Fibroblast of skin of back (primary cell): ENCODE data around the gene VN1R2. TPM values are rescaled to one million over a fixed set of nuclear protein-coding genes. Genes with fewer than 3 reads are reported as not detected.
"Not testable (repeated sequence)": the region's sequence is repeated elsewhere in the genome, so short reads cannot be mapped to it uniquely, and the experiment has no call there.

ENCODE experiments used
- DNase-seq: peaks from one replicate; pipeline ENCODE4 v3.0.0-alpha.2; 2013
- polyA plus RNA-seq, 2 experiments: library from polyadenylated mRNA; unstranded; fragments of 120-200 nt; gene quantifications; one replicate each; pipeline ENCODE4 v1.2.1, GENCODE V29; 2013; ENCODE audit not compliant: insufficient read length in 2 of 2

VN1R2 gene, protein sequence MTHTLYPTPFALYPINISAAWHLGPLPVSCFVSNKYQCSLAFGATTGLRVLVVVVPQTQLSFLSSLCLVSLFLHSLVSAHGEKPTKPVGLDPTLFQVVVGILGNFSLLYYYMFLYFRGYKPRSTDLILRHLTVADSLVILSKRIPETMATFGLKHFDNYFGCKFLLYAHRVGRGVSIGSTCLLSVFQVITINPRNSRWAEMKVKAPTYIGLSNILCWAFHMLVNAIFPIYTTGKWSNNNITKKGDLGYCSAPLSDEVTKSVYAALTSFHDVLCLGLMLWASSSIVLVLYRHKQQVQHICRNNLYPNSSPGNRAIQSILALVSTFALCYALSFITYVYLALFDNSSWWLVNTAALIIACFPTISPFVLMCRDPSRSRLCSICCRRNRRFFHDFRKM
- polyA plus RNA-seq (2013, experiment 1 of 2; ENCODE audit: insufficient read length): not detected
- not detected for polyA plus RNA-seq (2013, experiment 2 of 2; ENCODE audit: insufficient read length)

GRCh38 chr19:53257715-53258342 lies at the start of gene VN1R2:
Gene VN1R2 (plus strand): TSS chr19:53258292. CDS start chr19:53258376, 84 bp downstream.
- DNase-seq: not testable (repeated sequence)

- not testable (repeated sequence) for DNase-seq
Observed at GRCh38 chr19:53211554-53211953, 46.5 kb upstream of the VN1R2 start.

- DNase-seq: no peak
Observed at GRCh38 chr19:53212703-53213320, 45.3 kb upstream of the VN1R2 start.

DNA sequence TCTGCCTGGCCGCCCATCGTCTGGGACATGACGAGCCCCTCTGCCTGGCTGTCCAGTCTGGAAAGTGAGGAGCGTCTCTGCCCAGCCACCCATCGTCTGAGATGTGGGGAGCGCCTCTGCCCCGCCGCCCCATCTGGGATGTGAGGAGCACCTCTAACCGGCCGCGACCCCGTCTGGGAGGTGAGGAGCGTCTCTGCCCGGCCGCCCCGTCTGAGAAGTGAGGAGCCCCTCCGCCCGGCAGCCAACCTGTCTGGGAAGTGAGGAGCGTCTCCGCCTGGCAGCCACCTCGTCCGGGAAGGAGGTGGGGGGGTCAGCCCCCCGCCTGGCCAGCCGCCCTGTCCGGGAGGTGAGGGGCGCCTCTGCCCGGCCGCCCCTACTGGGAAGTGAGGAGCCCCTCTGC lies 35.4 kb upstream of the VN1R2 start:
- not testable (repeated sequence) for DNase-seq

DNA sequence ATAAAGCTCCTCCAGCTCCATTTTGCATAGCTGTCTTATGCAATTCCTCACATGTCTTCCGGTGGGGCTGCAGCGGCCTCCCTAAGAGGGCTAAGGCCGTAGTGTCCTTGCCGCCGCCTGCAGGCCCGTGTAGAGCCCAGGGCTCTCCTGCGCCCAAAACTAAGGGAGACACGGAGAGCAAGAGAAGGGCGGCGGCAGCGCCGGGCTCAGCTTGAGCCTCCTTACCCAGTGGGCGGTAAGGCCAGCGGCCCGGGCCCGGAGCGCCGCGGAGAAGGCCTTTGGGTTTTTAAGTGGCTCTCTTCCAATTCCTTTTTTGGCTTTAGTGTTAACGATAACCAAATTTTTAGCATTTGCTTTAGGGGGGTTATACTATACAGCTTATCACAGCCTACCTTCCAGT lies 33.5 kb upstream of the VN1R2 start:
- DNase-seq: no peak

GRCh38 chr19:53237114-53237777 lies 20.8 kb upstream of the VN1R2 start:
- no peak for DNase-seq

GRCh38 chr19:53246498-53246897 lies 11.6 kb upstream of the VN1R2 start:
- DNase-seq: no peak

- DNase-seq: peak; percentile 87
Observed at GRCh38 chr19:53254411-53255341, 3.4 kb upstream of the VN1R2 start, which contains the start of gene ZNF677. Gene ZNF677 (minus strand): TSS chr19:53254873. CDS start chr19:53251550, 3,323 bp downstream.

GRCh38 chr19:53267623-53268022 lies 9.5 kb downstream of the VN1R2 start, which contains the start of gene VN1R4:
Gene VN1R4 (minus strand): TSS chr19:53267723. CDS start chr19:53267665, 58 bp downstream.
- not testable (repeated sequence) for DNase-seq

GRCh38 chr19:53269861-53270260 lies 11.8 kb downstream of the VN1R2 start:
- DNase-seq: not testable (repeated sequence)

DNA sequence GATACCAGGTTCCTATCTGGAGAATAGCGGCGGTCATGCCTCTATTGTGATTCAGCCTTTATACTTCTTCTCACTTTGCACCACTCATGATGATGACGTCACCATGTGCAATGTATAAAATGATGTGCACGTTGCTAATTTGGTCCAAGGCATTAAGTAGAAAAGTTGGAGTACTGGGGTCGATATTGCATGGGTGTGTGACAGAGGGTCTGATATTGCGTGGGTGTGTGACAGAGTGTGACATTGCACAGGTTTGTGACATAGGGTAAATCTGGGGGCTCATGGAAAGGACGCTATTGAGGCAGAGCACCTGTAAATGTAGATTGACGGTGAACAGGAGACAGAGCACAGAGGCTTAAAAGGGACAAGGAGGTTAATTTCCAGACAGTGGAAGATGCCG lies 14.0 kb downstream of the VN1R2 start:
- DNase-seq: no peak

DNA sequence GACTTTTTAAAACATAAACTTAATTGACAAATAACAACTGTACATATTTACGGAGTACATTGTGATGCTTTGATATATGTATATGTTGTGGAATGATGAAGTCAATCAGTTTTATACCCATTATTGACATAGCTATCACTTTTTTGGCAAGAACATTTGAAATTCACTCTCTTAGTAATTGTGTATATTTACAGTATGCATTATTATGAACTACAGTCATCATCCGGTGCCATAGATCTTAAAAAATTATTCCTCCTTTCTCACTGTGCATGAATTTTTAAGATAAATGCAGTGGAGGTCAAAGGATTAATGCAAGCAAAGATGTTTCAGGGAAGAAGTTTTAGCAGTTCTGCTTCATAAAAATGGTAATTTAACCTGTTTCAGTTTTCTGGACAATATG lies 17.4 kb downstream of the VN1R2 start:
- DNase-seq: no peak

DNA sequence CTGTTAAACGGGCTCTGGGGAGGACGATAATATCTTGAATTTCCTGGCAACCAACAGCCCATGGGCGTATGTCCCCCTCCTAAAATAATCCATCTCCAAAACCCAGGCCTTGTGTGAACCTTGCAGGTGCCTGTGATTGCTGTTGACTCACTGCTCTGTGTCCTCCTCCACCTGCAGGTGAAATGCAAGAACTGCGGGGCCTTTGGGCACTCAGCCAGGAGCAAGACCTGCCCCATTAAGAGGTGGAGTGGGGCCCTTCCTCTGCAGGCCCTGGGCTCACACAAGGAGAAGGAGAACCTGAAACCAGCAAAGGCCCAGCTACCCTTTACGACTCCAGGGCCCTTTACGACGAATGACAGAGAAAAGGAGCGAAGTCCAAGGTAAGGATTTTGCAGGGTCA lies 23.9 kb downstream of the VN1R2 start:
- DNase-seq: not testable (repeated sequence)

DNA sequence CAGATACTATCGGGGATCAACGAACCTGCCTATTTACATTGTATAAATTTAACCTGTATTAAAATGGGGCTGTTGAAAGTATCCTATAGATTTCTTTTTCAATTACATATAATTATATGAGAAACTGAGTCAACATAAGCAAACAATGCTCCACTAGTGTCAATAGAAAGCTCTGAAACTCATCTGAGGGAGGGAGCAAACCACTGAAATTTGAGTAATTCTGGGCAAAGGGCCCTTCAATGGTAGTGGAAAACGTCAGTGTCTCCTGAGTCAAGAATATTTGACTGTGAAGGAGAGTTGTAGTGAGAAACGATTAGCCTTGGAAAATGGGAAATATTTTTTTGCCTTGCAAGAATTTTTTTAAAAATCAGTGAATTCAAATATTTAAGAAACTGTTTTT lies 27.0 kb downstream of the VN1R2 start:
- no peak for DNase-seq

DNA sequence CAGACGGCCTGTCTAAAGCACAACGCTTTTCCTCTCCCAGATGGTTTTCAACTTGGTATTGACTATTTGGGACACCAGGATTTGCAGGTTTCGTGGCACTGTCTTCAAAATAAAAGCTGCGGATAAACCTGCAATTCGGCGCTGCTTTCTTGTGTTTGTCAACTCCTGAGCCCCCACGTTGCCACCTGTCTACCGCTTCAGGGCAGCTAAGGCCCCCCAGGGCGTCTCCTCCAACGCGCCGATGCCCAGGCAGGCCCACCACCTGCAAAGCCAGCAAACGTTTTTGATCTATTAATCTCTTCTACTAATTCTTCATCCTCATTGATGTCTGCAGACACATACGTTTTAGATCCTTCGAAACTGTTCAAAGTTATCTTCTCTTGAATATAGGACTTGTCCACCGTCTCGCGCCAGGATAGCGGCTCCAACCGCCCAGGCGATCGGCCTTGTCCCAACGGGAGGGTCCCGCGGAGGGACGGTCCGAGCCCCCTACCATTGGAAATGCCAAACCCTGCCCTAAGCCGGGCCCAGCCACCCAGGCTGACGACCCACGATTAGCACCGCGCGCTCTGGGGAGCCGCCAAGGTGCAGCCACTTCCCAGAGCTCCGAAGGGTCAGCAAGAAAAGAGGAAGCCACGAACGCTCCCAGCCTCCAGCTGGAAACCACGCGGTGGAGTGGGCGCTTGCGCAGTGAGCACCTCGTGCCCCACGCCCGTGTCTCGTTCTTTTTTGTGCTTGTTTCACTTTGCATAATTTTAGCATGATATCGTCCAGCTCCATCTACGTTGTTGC lies 32.9 kb downstream of the VN1R2 start:
- no peak for DNase-seq

DNA sequence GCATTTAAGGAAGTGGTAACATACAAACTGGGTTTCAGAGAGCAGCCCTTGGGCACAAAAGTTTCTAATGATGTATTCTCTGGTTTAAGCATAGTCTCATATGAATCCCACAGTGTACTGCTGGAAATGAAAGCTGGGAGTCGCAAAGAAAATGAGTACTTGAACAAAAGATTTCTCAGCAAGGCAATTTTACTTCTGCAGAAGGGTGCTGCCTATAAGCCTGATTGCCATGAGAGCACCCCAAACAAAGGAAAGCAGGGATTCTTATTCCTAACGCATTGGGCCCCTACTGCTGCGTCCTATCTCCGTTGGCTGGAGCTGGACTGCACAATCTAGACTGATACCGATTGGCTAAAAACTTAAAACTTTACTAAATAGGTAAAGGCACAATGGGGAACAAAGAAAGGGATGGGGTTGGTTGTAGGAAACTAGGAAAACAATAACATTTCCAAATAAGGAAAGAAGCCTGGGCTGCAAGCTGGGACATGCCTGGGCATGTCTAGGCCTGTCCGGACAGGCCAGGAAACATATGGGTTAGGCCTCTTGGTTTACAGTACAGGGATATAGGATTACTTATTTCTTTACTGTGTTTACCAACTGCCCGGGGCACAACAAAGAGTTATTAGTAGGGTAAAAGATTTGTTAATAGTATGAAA lies 36.8 kb downstream of the VN1R2 start:
- no peak for DNase-seq

DNA sequence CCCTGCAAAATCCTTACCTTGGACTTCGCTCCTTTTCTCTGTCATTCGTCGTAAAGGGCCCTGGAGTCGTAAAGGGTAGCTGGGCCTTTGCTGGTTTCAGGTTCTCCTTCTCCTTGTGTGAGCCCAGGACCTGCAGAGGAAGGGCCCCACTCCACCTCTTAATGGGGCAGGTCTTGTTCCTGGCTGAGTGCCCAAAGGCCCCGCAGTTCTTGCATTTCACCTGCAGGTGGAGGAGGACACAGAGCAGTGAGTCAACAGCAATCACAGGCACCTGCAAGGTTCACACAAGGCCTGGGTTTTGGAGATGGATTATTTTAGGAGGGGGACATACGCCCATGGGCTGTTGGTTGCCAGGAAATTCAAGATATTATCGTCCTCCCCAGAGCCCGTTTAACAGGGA lies 43.2 kb downstream of the VN1R2 start:
- not testable (repeated sequence) for DNase-seq

DNA sequence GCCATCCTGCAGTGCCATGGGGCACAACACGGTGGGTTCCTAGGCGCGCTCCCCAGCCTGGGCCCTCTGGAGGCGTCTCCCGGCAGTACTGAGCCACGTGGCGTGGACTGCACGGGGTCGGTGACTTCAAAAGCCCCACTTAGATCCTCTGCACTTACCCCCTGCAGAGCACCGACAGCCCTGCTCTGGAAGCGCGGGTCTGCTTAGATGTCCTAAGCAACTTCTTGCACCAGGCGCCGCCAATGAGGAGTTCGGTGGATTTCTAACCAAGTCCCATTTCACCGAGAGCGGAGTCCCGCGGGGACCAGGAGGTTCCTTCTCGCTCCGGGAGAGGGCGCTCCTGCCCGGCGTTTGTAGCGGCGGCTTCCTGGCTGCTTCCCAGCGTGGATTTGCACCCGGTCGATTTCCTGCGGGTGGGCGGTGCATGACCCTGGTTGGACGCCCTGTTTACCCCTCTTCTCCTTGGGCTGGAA lies 50.3 kb downstream of the VN1R2 start:
- DNase-seq: no peak
